Measurements from ENCODE around the gene USP40.

DNA sequence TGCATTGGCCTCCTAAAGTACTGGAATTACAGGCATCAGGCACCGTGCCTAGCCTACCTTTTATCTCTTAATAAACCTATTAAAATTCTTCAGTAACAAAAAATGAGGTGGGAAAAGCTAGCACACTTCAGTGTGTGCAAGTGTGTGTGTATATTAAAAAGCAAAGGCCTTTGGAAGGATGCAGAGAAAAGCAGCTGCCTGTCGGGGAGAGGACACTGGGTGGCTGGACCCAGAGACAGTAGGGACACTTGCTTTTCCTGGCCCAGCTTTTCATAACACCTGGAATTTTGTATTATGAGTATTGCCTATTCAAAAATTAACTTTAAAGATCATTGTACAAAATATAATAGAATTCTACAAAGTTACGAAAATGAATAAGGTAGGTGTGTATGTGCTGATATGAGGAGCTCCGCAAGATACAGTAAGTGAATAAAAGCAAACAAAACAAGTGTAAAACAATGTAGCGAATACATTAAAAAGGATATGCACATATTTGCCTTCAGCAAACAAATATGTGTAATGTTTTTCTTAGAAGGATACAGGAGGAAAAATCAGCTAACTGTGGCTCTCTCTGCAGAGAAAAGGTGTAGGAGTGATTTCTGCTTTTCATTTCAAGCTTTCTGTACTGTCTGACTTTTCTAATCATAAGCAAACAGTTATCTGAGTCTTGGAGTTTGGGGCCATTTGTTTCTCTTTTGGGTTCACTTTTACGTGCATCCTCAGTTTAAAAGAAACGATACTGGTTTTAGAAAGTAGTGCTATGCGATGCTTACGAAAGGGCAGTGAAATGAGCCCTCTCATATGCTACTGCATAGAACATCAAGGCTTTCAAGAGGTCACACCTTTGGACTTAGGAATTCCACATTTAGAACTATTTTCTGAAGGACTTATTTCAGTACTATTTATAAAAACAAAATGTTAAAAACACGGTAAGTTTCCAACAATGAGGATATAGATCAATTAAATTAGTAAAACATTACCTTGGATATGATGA lies 70.8 kb downstream of the USP40 start:
- TF ChIP-seq POLR2A (IDR thresholded peaks at IDR 0.05; ENCODE audit: extremely low read depth, insufficient read length) (no peak), MYC (IDR thresholded peaks at IDR 0.05; ENCODE audit: low read depth, low read length) (no peak)
- TF ChIP-seq, protein P1, sequence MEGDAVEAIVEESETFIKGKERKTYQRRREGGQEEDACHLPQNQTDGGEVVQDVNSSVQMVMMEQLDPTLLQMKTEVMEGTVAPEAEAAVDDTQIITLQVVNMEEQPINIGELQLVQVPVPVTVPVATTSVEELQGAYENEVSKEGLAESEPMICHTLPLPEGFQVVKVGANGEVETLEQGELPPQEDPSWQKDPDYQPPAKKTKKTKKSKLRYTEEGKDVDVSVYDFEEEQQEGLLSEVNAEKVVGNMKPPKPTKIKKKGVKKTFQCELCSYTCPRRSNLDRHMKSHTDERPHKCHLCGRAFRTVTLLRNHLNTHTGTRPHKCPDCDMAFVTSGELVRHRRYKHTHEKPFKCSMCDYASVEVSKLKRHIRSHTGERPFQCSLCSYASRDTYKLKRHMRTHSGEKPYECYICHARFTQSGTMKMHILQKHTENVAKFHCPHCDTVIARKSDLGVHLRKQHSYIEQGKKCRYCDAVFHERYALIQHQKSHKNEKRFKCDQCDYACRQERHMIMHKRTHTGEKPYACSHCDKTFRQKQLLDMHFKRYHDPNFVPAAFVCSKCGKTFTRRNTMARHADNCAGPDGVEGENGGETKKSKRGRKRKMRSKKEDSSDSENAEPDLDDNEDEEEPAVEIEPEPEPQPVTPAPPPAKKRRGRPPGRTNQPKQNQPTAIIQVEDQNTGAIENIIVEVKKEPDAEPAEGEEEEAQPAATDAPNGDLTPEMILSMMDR (IDR thresholded peaks at IDR 0.05; ENCODE audit: low read depth, low read length) = no peak

All from NB4 (cell line).